ENCODE measurements around the gene OAS2.

- TF ChIP-seq CTCF (IDR thresholded peaks at IDR 0.05) = no peak
- TF ChIP-seq EZH2 (IDR thresholded peaks at IDR 0.05; ENCODE audit: borderline replicate concordance, insufficient read depth, low read depth, low read length, poor library complexity, severe bottlenecking) = no peak
Observed at GRCh38 chr12:113010701-113011100, 32.4 kb downstream of the OAS2 start.
